RKO (cell line): ENCODE data around the gene CHST1.

Experiments
- DNase-seq: peaks from one replicate; pipeline ENCODE4 v3.0.0-alpha.2; 2016; ENCODE audit warnings: low spot score

CHST1 gene

GRCh38 chr11:45659818-45660160, 5.6 kb downstream of the CHST1 start:
- no peak for DNase-seq

GRCh38 chr11:45659031-45659817, 6.2 kb downstream of the CHST1 start:
- no peak for DNase-seq

- DNase-seq = no peak
These were observed 7.0 kb downstream of the CHST1 start for GRCh38 chr11:45658292-45658991.

GRCh38 chr11:45657496-45658260, 7.7 kb downstream of the CHST1 start:
- no peak for DNase-seq

- DNase-seq = no peak
These were observed 9.6 kb downstream of the CHST1 start for GRCh38 chr11:45655831-45656230.

GRCh38 chr11:45655347-45655756, 10.1 kb downstream of the CHST1 start:
- peak; percentile 52 for DNase-seq

GRCh38 chr11:45655012-45655283, 10.5 kb downstream of the CHST1 start:
- DNase-seq = no peak

GRCh38 chr11:45654231-45655011, 11.0 kb downstream of the CHST1 start:
- no peak for DNase-seq

GRCh38 chr11:45653277-45653676, 12.1 kb downstream of the CHST1 start:
- DNase-seq = no peak

GRCh38 chr11:45652781-45653180, 12.6 kb downstream of the CHST1 start:
- DNase-seq = no peak

GRCh38 chr11:45651841-45652749, 13.3 kb downstream of the CHST1 start:
- DNase-seq = no peak

- no peak for DNase-seq
These were observed 14.3 kb downstream of the CHST1 start for GRCh38 chr11:45651156-45651555.

- no peak for DNase-seq
These were observed 15.0 kb downstream of the CHST1 start for GRCh38 chr11:45650166-45651095.

GRCh38 chr11:45649544-45650165, 15.8 kb downstream of the CHST1 start:
- DNase-seq = no peak

GRCh38 chr11:45648931-45649330, 16.5 kb downstream of the CHST1 start:
- no peak for DNase-seq

GRCh38 chr11:45647786-45648185, 17.6 kb downstream of the CHST1 start:
- no peak for DNase-seq

- no peak for DNase-seq
These were observed 18.1 kb downstream of the CHST1 start for GRCh38 chr11:45647329-45647728.

GRCh38 chr11:45646275-45646927, 19.0 kb downstream of the CHST1 start:
- no peak for DNase-seq
